ENCODE measurements around the gene PIH1D1. TPM values are rescaled to one million over a fixed set of nuclear protein-coding genes. Genes with fewer than 3 reads are reported as not detected.

PIH1D1 gene
- total and polyA plus RNA-seq, 2 of the 8 experiments (the other 6 are each of a cell fraction or from before 2014, with no cell fraction given), result 146 to 195 TPM

- TF ChIP-seq CBX8 (IDR thresholded peaks at IDR 0.05; ENCODE audit: borderline replicate concordance, low read depth, low read length) (no peak), SP4 (IDR thresholded peaks at IDR 0.05; ENCODE audit: low read length) (no peak), E2F6 (IDR thresholded peaks at IDR 0.05) (peak; percentile 87), MAX (IDR thresholded peaks at IDR 0.05) (peak; percentile 68), ATF2 (IDR thresholded peaks at IDR 0.05; ENCODE audit: low read length) (no peak), TBP (IDR thresholded peaks at IDR 0.05; ENCODE audit: low read depth, low read length) (no peak), KDM1A (IDR thresholded peaks at IDR 0.05; ENCODE audit: borderline replicate concordance, low read length) (peak; percentile 61), RFX5 (IDR thresholded peaks at IDR 0.05; ENCODE audit: borderline replicate concordance, low read depth, low read length) (no peak), TEAD4 (IDR thresholded peaks at IDR 0.05; ENCODE audit: low read depth, low read length) (no peak), POU5F1 (IDR thresholded peaks at IDR 0.05; ENCODE audit: low read depth, low read length) (no peak), SIN3A (conservative IDR thresholded peaks at IDR 0.05 in 1 of 2, IDR thresholded peaks at IDR 0.05 in 1 of 2; ENCODE audit: low read depth in 1 of 2, low read length in 2 of 2) (no peak; a peak in 1 of 4 replicates), TCF12 (IDR thresholded peaks at IDR 0.05; ENCODE audit: low read depth, low read length) (no peak)
These were observed 29.1 kb downstream of the PIH1D1 start (continued) for GRCh38 chr19:49422407-49423070.

All from H1 (cell line).